ENCODE measurements around the gene ZNF827.

DNA sequence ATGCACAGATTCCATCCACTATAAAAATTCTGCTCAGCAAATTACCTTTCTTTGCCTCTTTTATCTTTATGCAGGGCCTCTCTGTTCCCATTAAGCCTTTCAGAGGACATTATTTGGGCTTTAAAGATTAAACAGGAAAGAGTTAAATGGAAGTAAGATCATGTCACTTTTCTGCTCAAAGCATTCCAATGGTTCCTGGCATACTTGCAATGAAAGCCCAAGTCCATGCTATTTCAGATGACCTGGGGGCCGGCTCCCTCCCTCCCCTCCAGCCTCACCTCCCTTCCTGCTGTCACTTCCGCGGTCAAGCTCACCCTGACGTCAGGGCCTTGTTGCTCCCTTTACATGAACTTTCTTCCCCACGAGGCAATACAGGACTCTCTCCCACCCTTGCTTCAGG, 133.1 kb downstream of the ZNF827 start:
- no peak for TF ChIP-seq POLR2AphosphoS5 (IDR thresholded peaks at IDR 0.05)
- TF ChIP-seq POLR2A (IDR thresholded peaks at IDR 0.05): no peak
- TF ChIP-seq, protein P1, sequence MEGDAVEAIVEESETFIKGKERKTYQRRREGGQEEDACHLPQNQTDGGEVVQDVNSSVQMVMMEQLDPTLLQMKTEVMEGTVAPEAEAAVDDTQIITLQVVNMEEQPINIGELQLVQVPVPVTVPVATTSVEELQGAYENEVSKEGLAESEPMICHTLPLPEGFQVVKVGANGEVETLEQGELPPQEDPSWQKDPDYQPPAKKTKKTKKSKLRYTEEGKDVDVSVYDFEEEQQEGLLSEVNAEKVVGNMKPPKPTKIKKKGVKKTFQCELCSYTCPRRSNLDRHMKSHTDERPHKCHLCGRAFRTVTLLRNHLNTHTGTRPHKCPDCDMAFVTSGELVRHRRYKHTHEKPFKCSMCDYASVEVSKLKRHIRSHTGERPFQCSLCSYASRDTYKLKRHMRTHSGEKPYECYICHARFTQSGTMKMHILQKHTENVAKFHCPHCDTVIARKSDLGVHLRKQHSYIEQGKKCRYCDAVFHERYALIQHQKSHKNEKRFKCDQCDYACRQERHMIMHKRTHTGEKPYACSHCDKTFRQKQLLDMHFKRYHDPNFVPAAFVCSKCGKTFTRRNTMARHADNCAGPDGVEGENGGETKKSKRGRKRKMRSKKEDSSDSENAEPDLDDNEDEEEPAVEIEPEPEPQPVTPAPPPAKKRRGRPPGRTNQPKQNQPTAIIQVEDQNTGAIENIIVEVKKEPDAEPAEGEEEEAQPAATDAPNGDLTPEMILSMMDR (IDR thresholded peaks at IDR 0.05): no peak

Measured in gastroesophageal sphincter (tissue), 3 donors.